CD14-positive monocyte (primary cell): Measurements from ENCODE around the gene C19orf44. TPM values are rescaled to one million over a fixed set of nuclear protein-coding genes. Genes with fewer than 3 reads are reported as not detected.

Experiments
- DNase-seq, 3 donors: peaks; one replicate each; pipeline ENCODE4 v3.0.0-alpha.2; 2011 to 2022
- H2AFZ ChIP-seq: 2 replicates; pipeline ENCODE4 v1.6.0; 2012; ENCODE audit warnings: mild to moderate bottlenecking, low read depth, low read length, inconsistent platforms; ENCODE audit not compliant: insufficient read depth, poor library complexity, severe bottlenecking
- H3K27ac ChIP-seq, 2 donors: 1 replicate in 1 of 2; 2 replicates in 1 of 2; pipeline ENCODE4 v1.5.1; 2012 to 2013; ENCODE audit warnings: low read length in 2 of 2, control low read depth in 1 of 2, inconsistent platforms in 1 of 2, low read depth in 1 of 2, mild to moderate bottlenecking in 1 of 2
- H3K27me3 ChIP-seq, 2 donors: one replicate each; pipeline versions ENCODE4 v1.6.0 to v1.6.1; 2011 to 2013; ENCODE audit warnings: low read length in 2 of 2; ENCODE audit not compliant: control insufficient read depth in 2 of 2, insufficient read depth in 2 of 2
- H3K36me3 ChIP-seq, 2 donors: replicated peaks in 1 of 2; 1 replicate in 1 of 2; 2 replicates in 1 of 2; pipeline versions ENCODE4 v1.5.1 to v1.6.1; 2012 to 2013; ENCODE audit warnings: low read length in 2 of 2, control low read depth in 1 of 2, inconsistent platforms in 1 of 2, mild to moderate bottlenecking in 1 of 2; ENCODE audit not compliant: insufficient read depth in 2 of 2, control insufficient read depth in 1 of 2
- H3K4me1 ChIP-seq, 2 donors: 1 replicate in 1 of 2; 2 replicates in 1 of 2; pipeline versions ENCODE4 v1.5.1 to v1.6.1; 2012 to 2013; ENCODE audit warnings: low read length in 2 of 2, control low read depth in 1 of 2, inconsistent platforms in 1 of 2, mild to moderate bottlenecking in 1 of 2, moderate library complexity in 1 of 2; ENCODE audit not compliant: insufficient read depth in 2 of 2, control insufficient read depth in 1 of 2
- H3K4me2 ChIP-seq: replicated peaks from 2 replicates; pipeline ENCODE3; 2012; ENCODE audit warnings: low read length, moderate library complexity, mild to moderate bottlenecking; ENCODE audit not compliant: poor library complexity, severe bottlenecking; ENCODE audit errors: extremely low read depth
- H3K4me3 ChIP-seq, 3 experiments: fragments of 200-600 bp in 1 of 3; sonication (generic) in 1 of 3; replicated peaks in 1 of 3; 1 replicate in 2 of 3; 2 replicates in 1 of 3; pipeline ENCODE4 v1.5.1; 2011 to 2013; ENCODE audit warnings: low read length in 3 of 3, mild to moderate bottlenecking in 3 of 3, control low read depth in 2 of 3, low read depth in 2 of 3, inconsistent platforms in 1 of 3, moderate library complexity in 1 of 3
- H3K79me2 ChIP-seq: 2 replicates; pipeline ENCODE4 v1.6.0; 2012; ENCODE audit warnings: mild to moderate bottlenecking, control low read depth, inconsistent platforms, low read length, moderate library complexity; ENCODE audit not compliant: insufficient read depth
- H3K9ac ChIP-seq: 2 replicates; pipeline ENCODE4 v1.6.0; 2017; ENCODE audit warnings: low read length, mild to moderate bottlenecking; ENCODE audit not compliant: insufficient read depth, poor library complexity, severe bottlenecking
- H3K9me3 ChIP-seq, 2 donors: replicated peaks in 1 of 2; 1 replicate in 1 of 2; 2 replicates in 1 of 2; pipeline versions ENCODE4 v1.5.1 to v1.6.1; 2012 to 2013; ENCODE audit warnings: low read length in 2 of 2, control low read depth in 1 of 2; ENCODE audit not compliant: control insufficient read depth in 1 of 2, insufficient read depth in 1 of 2
- H4K20me1 ChIP-seq: 2 replicates; pipeline ENCODE4 v1.6.0; 2012; ENCODE audit warnings: mild to moderate bottlenecking, low read length, control low read depth, moderate library complexity; ENCODE audit not compliant: insufficient read depth
- H3K27ac Mint-ChIP-seq, 7 donors: one replicate each; pipeline ENCODE4 v1.8.0; 2020; ENCODE audit warnings: mild to moderate bottlenecking in 7 of 7, mixed read lengths in 7 of 7, moderate library complexity in 6 of 7, inconsistent platforms in 2 of 7
- H3K27me3 Mint-ChIP-seq, 3 donors: one replicate each; pipeline ENCODE4 v1.8.0; 2021 to 2022; ENCODE audit warnings: low read depth in 3 of 3, mild to moderate bottlenecking in 3 of 3, mixed read lengths in 3 of 3, moderate library complexity in 3 of 3, inconsistent platforms in 1 of 3
- H3K36me3 Mint-ChIP-seq, 2 donors: one replicate each; pipeline ENCODE4 v1.8.0; 2020; ENCODE audit warnings: mixed read lengths in 2 of 2, inconsistent platforms in 1 of 2, mild to moderate bottlenecking in 1 of 2
- H3K4me1 Mint-ChIP-seq: one replicate; pipeline ENCODE4 v1.8.0; 2020; ENCODE audit warnings: mild to moderate bottlenecking, mixed read lengths
- H3K4me3 Mint-ChIP-seq, 2 donors: one replicate each; pipeline ENCODE4 v1.8.0; 2020; ENCODE audit warnings: mild to moderate bottlenecking in 2 of 2, mixed read lengths in 2 of 2, moderate library complexity in 1 of 2
- H3K9me3 Mint-ChIP-seq, 7 donors: one replicate each; pipeline ENCODE4 v1.8.0; 2020 to 2022; ENCODE audit warnings: mixed read lengths in 7 of 7, mild to moderate bottlenecking in 6 of 7, moderate library complexity in 6 of 7, inconsistent platforms in 2 of 7
- CTCF ChIP-seq: fragments of 200-600 bp; IDR thresholded peaks from one replicate; pipeline ENCODE4 v1.8.0; 2022; ENCODE audit warnings: antibody characterized with exemption, mild to moderate bottlenecking
- WGBS: methylation state at CpG from one replicate; pipeline ENCODE4 v1.1.5; 2013; ENCODE audit warnings: missing lambda C conversion rate; ENCODE audit not compliant: insufficient coverage; 5-methylcytosine and 5-hydroxymethylcytosine counted together
- intact Hi-C, 2 donors: fragments of 100-400 bp; cut with micrococcal nuclease; formaldehyde crosslinking; loops; one replicate each; pipeline versions ENCODE4 v1.15.0 to v1.15.1; 2023
- polyA plus RNA-seq, 3 donors: library from polyadenylated mRNA; depleted of rRNA in 1 of 3; unstranded in 2 of 3; stranded (reverse) in 1 of 3; fragments of 300-500 nt in 2 of 3; fragments of >200 nt in 1 of 3; fragmentation: Illumina TruSeq in 2 of 3; gene quantifications; 1 replicate in 2 of 3; 2 replicates in 1 of 3; pipeline ENCODE4 v1.2.3, GENCODE V29; 2012 to 2021

C19orf44 gene
- polyA plus RNA-seq, 3 donors, result 0.58 to 0.65 TPM; not detected in 1

GRCh38 chr19:16461630-16462051 is 34.6 kb upstream of the C19orf44 start:
- H3K9ac ChIP-seq, result no peak overlapping the region
- WGBS, result 86% methylated on average over 8 of the region's 9 CpGs
- intact Hi-C loops, result no loop called here
- H3K36me3 ChIP-seq, result peaks cover 5 to 9% of the 10 kb centered on the region in 2 donors
- peaks cover 16 to 22% of the 10 kb centered on the region in 2 donors for H3K36me3 Mint-ChIP-seq
- H3K27me3 ChIP-seq, result no peaks in the 10 kb centered on the region
- peaks cover 0 to 2% (median 0%) of the 10 kb centered on the region in 3 donors for H3K27me3 Mint-ChIP-seq
- peaks cover 100% of the 10 kb centered on the region for H3K79me2 ChIP-seq
- H3K9me3 ChIP-seq, result no peaks in the 10 kb centered on the region
- H4K20me1 ChIP-seq, result peaks cover 96% of the 10 kb centered on the region
- peak overlapping the region in 3 of 7 donors; percentile 38 to 74 (median 38) for H3K27ac Mint-ChIP-seq
- no peak overlapping the region for H3K4me2 ChIP-seq
- no peak overlapping the region for H2AFZ ChIP-seq
- H3K9me3 Mint-ChIP-seq, result no peaks in the 10 kb centered on the region
- H3K4me1 Mint-ChIP-seq, result peaks cover 54% of the 10 kb centered on the region
- peak overlapping the region in 1 of 2 donors; percentile 36 for H3K27ac ChIP-seq
- no peak for TF ChIP-seq CTCF
- no peak for DNase-seq
- H3K4me3 ChIP-seq, result no peak overlapping the region
- no peak overlapping the region for H3K4me3 Mint-ChIP-seq
- peaks cover 17 to 25% of the 10 kb centered on the region in 2 donors for H3K4me1 ChIP-seq

- no peak overlapping the region for H2AFZ ChIP-seq
- no peak overlapping the region for H3K4me3 Mint-ChIP-seq
- 57% methylated on average over 5 of the region's 6 CpGs for WGBS
- H3K9me3 ChIP-seq, result no peaks in the 10 kb centered on the region
- peaks cover 20 to 25% of the 10 kb centered on the region in 2 donors for H3K36me3 Mint-ChIP-seq
- peaks cover 5 to 9% of the 10 kb centered on the region in 2 donors for H3K36me3 ChIP-seq
- peak overlapping the region in 6 of 7 donors; percentile 23 to 82 (median 54) for H3K27ac Mint-ChIP-seq
- H3K4me1 ChIP-seq, result peaks cover 9 to 14% of the 10 kb centered on the region in 2 donors
- peaks cover 44% of the 10 kb centered on the region for H3K4me1 Mint-ChIP-seq
- peaks cover 95% of the 10 kb centered on the region for H4K20me1 ChIP-seq
- H3K9me3 Mint-ChIP-seq, result no peaks in the 10 kb centered on the region
- intact Hi-C loops, result no loop called here
- DNase-seq, result peak in 1 of 3 donors; percentile 58
- H3K27ac ChIP-seq, result peak overlapping the region in 1 of 2 donors; percentile 48
- no peak overlapping the region for H3K4me3 ChIP-seq
- no peaks in the 10 kb centered on the region for H3K27me3 ChIP-seq
- H3K4me2 ChIP-seq, result no peak overlapping the region
- H3K27me3 Mint-ChIP-seq, result no peaks in the 10 kb centered on the region
- no peak overlapping the region for H3K9ac ChIP-seq
- H3K79me2 ChIP-seq, result peaks cover 100% of the 10 kb centered on the region
- no peak for TF ChIP-seq CTCF
These were observed 33.4 kb upstream of the C19orf44 start for GRCh38 chr19:16462757-16463250.
